CD14-positive monocyte (primary cell): ENCODE measurements around the gene CPA1. TPM values are rescaled to one million over a fixed set of nuclear protein-coding genes. Genes with fewer than 3 reads are reported as not detected.

Source experiments
- DNase-seq, 3 donors: peaks; one replicate each; pipeline ENCODE4 v3.0.0-alpha.2; 2011 to 2022
- H2AFZ ChIP-seq: 2 replicates; pipeline ENCODE4 v1.6.0; 2012; ENCODE audit warnings: mild to moderate bottlenecking, low read depth, low read length, inconsistent platforms; ENCODE audit not compliant: insufficient read depth, poor library complexity, severe bottlenecking
- H3K27ac ChIP-seq, 2 donors: 1 replicate in 1 of 2; 2 replicates in 1 of 2; pipeline ENCODE4 v1.5.1; 2012 to 2013; ENCODE audit warnings: low read length in 2 of 2, control low read depth in 1 of 2, inconsistent platforms in 1 of 2, low read depth in 1 of 2, mild to moderate bottlenecking in 1 of 2
- H3K27me3 ChIP-seq, 2 donors: one replicate each; pipeline versions ENCODE4 v1.6.0 to v1.6.1; 2011 to 2013; ENCODE audit warnings: low read length in 2 of 2; ENCODE audit not compliant: control insufficient read depth in 2 of 2, insufficient read depth in 2 of 2
- H3K36me3 ChIP-seq, 2 donors: replicated peaks in 1 of 2; 1 replicate in 1 of 2; 2 replicates in 1 of 2; pipeline versions ENCODE4 v1.5.1 to v1.6.1; 2012 to 2013; ENCODE audit warnings: low read length in 2 of 2, control low read depth in 1 of 2, inconsistent platforms in 1 of 2, mild to moderate bottlenecking in 1 of 2; ENCODE audit not compliant: insufficient read depth in 2 of 2, control insufficient read depth in 1 of 2
- H3K4me1 ChIP-seq, 2 donors: 1 replicate in 1 of 2; 2 replicates in 1 of 2; pipeline versions ENCODE4 v1.5.1 to v1.6.1; 2012 to 2013; ENCODE audit warnings: low read length in 2 of 2, control low read depth in 1 of 2, inconsistent platforms in 1 of 2, mild to moderate bottlenecking in 1 of 2, moderate library complexity in 1 of 2; ENCODE audit not compliant: insufficient read depth in 2 of 2, control insufficient read depth in 1 of 2
- H3K4me2 ChIP-seq: replicated peaks from 2 replicates; pipeline ENCODE3; 2012; ENCODE audit warnings: low read length, moderate library complexity, mild to moderate bottlenecking; ENCODE audit not compliant: poor library complexity, severe bottlenecking; ENCODE audit errors: extremely low read depth
- H3K4me3 ChIP-seq, 3 experiments: fragments of 200-600 bp in 1 of 3; sonication (generic) in 1 of 3; replicated peaks in 1 of 3; 1 replicate in 2 of 3; 2 replicates in 1 of 3; pipeline ENCODE4 v1.5.1; 2011 to 2013; ENCODE audit warnings: low read length in 3 of 3, mild to moderate bottlenecking in 3 of 3, control low read depth in 2 of 3, low read depth in 2 of 3, inconsistent platforms in 1 of 3, moderate library complexity in 1 of 3
- H3K79me2 ChIP-seq: 2 replicates; pipeline ENCODE4 v1.6.0; 2012; ENCODE audit warnings: mild to moderate bottlenecking, control low read depth, inconsistent platforms, low read length, moderate library complexity; ENCODE audit not compliant: insufficient read depth
- H3K9ac ChIP-seq: 2 replicates; pipeline ENCODE4 v1.6.0; 2017; ENCODE audit warnings: low read length, mild to moderate bottlenecking; ENCODE audit not compliant: insufficient read depth, poor library complexity, severe bottlenecking
- H3K9me3 ChIP-seq, 2 donors: replicated peaks in 1 of 2; 1 replicate in 1 of 2; 2 replicates in 1 of 2; pipeline versions ENCODE4 v1.5.1 to v1.6.1; 2012 to 2013; ENCODE audit warnings: low read length in 2 of 2, control low read depth in 1 of 2; ENCODE audit not compliant: control insufficient read depth in 1 of 2, insufficient read depth in 1 of 2
- H4K20me1 ChIP-seq: 2 replicates; pipeline ENCODE4 v1.6.0; 2012; ENCODE audit warnings: mild to moderate bottlenecking, low read length, control low read depth, moderate library complexity; ENCODE audit not compliant: insufficient read depth
- H3K27ac Mint-ChIP-seq, 7 donors: one replicate each; pipeline ENCODE4 v1.8.0; 2020; ENCODE audit warnings: mild to moderate bottlenecking in 7 of 7, mixed read lengths in 7 of 7, moderate library complexity in 6 of 7, inconsistent platforms in 2 of 7
- H3K27me3 Mint-ChIP-seq, 3 donors: one replicate each; pipeline ENCODE4 v1.8.0; 2021 to 2022; ENCODE audit warnings: low read depth in 3 of 3, mild to moderate bottlenecking in 3 of 3, mixed read lengths in 3 of 3, moderate library complexity in 3 of 3, inconsistent platforms in 1 of 3
- H3K36me3 Mint-ChIP-seq, 2 donors: one replicate each; pipeline ENCODE4 v1.8.0; 2020; ENCODE audit warnings: mixed read lengths in 2 of 2, inconsistent platforms in 1 of 2, mild to moderate bottlenecking in 1 of 2
- H3K4me1 Mint-ChIP-seq: one replicate; pipeline ENCODE4 v1.8.0; 2020; ENCODE audit warnings: mild to moderate bottlenecking, mixed read lengths
- H3K4me3 Mint-ChIP-seq, 2 donors: one replicate each; pipeline ENCODE4 v1.8.0; 2020; ENCODE audit warnings: mild to moderate bottlenecking in 2 of 2, mixed read lengths in 2 of 2, moderate library complexity in 1 of 2
- H3K9me3 Mint-ChIP-seq, 7 donors: one replicate each; pipeline ENCODE4 v1.8.0; 2020 to 2022; ENCODE audit warnings: mixed read lengths in 7 of 7, mild to moderate bottlenecking in 6 of 7, moderate library complexity in 6 of 7, inconsistent platforms in 2 of 7
- WGBS: methylation state at CpG from one replicate; pipeline ENCODE4 v1.1.5; 2013; ENCODE audit warnings: missing lambda C conversion rate; ENCODE audit not compliant: insufficient coverage; 5-methylcytosine and 5-hydroxymethylcytosine counted together
- intact Hi-C, 2 donors: fragments of 100-400 bp; cut with micrococcal nuclease; formaldehyde crosslinking; loops; one replicate each; pipeline versions ENCODE4 v1.15.0 to v1.15.1; 2023
- polyA plus RNA-seq, 3 donors: library from polyadenylated mRNA; depleted of rRNA in 1 of 3; unstranded in 2 of 3; stranded (reverse) in 1 of 3; fragments of 300-500 nt in 2 of 3; fragments of >200 nt in 1 of 3; fragmentation: Illumina TruSeq in 2 of 3; gene quantifications; 1 replicate in 2 of 3; 2 replicates in 1 of 3; pipeline ENCODE4 v1.2.3, GENCODE V29; 2012 to 2021
- TF ChIP-seq, protein P1 (sequence below): fragments of 200-600 bp; IDR thresholded peaks from one replicate; pipeline ENCODE4 v1.8.0; 2022; ENCODE audit warnings: antibody characterized with exemption, mild to moderate bottlenecking

Gene CPA1
- polyA plus RNA-seq, 3 donors, result not detected

- no peaks in the 10 kb centered on the region for H3K4me1 ChIP-seq
- no peak overlapping the region for H3K27ac Mint-ChIP-seq
- intact Hi-C loops, result no loop called here
- no peaks in the 10 kb centered on the region for H3K79me2 ChIP-seq
- H3K9me3 Mint-ChIP-seq, result no peaks in the 10 kb centered on the region
- H3K36me3 ChIP-seq, result no peaks in the 10 kb centered on the region
- TF ChIP-seq, protein P1, sequence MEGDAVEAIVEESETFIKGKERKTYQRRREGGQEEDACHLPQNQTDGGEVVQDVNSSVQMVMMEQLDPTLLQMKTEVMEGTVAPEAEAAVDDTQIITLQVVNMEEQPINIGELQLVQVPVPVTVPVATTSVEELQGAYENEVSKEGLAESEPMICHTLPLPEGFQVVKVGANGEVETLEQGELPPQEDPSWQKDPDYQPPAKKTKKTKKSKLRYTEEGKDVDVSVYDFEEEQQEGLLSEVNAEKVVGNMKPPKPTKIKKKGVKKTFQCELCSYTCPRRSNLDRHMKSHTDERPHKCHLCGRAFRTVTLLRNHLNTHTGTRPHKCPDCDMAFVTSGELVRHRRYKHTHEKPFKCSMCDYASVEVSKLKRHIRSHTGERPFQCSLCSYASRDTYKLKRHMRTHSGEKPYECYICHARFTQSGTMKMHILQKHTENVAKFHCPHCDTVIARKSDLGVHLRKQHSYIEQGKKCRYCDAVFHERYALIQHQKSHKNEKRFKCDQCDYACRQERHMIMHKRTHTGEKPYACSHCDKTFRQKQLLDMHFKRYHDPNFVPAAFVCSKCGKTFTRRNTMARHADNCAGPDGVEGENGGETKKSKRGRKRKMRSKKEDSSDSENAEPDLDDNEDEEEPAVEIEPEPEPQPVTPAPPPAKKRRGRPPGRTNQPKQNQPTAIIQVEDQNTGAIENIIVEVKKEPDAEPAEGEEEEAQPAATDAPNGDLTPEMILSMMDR, result no peak
- H2AFZ ChIP-seq, result no peak overlapping the region
- no peaks in the 10 kb centered on the region for H3K9me3 ChIP-seq
- H3K27me3 Mint-ChIP-seq, result peaks cover 0 to 2% (median 0%) of the 10 kb centered on the region in 3 donors
- no CpG with 5 or more reads among the region's 3 CpGs for WGBS
- no peaks in the 10 kb centered on the region for H4K20me1 ChIP-seq
- no peak overlapping the region for H3K27ac ChIP-seq
- H3K4me2 ChIP-seq, result no peak overlapping the region
- H3K4me1 Mint-ChIP-seq, result peaks cover 8% of the 10 kb centered on the region
- no peak overlapping the region for H3K4me3 ChIP-seq
- H3K9ac ChIP-seq, result no peak overlapping the region
- H3K36me3 Mint-ChIP-seq, result peaks cover 6 to 8% of the 10 kb centered on the region in 2 donors
- H3K27me3 ChIP-seq, result no peaks in the 10 kb centered on the region
- no peak for DNase-seq
- no peak overlapping the region for H3K4me3 Mint-ChIP-seq
Measured at GRCh38 chr7:130423501-130424037, 43.3 kb downstream of the CPA1 start.

DNA sequence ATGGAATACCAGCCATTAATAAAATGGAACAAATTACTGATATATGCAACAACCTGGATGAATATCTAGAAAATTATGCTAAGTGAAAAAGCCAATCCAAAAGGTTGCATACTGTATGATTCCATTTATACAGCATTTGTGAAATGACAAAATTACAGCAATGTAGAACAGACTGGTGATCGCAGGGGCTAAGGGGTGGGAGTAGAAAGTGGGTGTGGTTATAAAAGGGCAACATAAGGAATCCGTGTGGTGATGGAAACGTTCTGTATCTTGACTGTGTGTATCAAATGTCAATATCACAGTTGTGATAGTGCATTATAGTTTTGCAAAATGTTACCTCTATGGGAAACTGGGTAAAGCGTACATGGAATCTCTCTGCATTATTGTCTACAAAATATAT, 45.5 kb downstream of the CPA1 start:
- Histone ChIP-seq H4K20me1 (no peaks in the 10 kb centered on the region), H3K9me3 (no peaks in the 10 kb centered on the region), H3K4me1 (peaks cover 3 to 8% of the 10 kb centered on the region in 2 donors), H3K4me3 (no peak overlapping the region), H3K9ac (no peak overlapping the region), H3K27me3 (no peaks in the 10 kb centered on the region), H3K4me2 (no peak overlapping the region), H3K27ac (no peak overlapping the region), H3K36me3 (no peaks in the 10 kb centered on the region), H2AFZ (no peak overlapping the region), H3K79me2 (no peaks in the 10 kb centered on the region)
- H3K27ac Mint-ChIP-seq, result no peak overlapping the region
- no peaks in the 10 kb centered on the region for H3K9me3 Mint-ChIP-seq
- H3K36me3 Mint-ChIP-seq, result peaks cover 9 to 12% of the 10 kb centered on the region in 2 donors
- DNase-seq, result no peak
- intact Hi-C loops, result no loop called here
- 95% methylated on average over 3 of the region's 4 CpGs for WGBS
- H3K4me1 Mint-ChIP-seq, result peaks cover 5% of the 10 kb centered on the region
- peaks cover 0 to 3% (median 0%) of the 10 kb centered on the region in 3 donors for H3K27me3 Mint-ChIP-seq
- TF ChIP-seq, protein P1, result no peak
- H3K4me3 Mint-ChIP-seq, result no peak overlapping the region
